COLO668 (cell line): ENCODE results near the gene TPO.
"Not testable (repeated sequence)": the region's sequence is repeated elsewhere in the genome, so short reads cannot be mapped to it uniquely, and the experiment has no call there.

Experiments used
- DNase-seq: peaks from one replicate; lab custom pipeline; 2025; ENCODE audit not compliant: unreplicated experiment; lab: John Stamatoyannopoulos, UW

The TPO gene

GRCh38 chr2:1581257-1581964 lies 168.1 kb downstream of the TPO start:
- DNase-seq, result not testable (repeated sequence)

- DNase-seq, result no peak
Observed at GRCh38 chr2:1581965-1582625, 168.8 kb downstream of the TPO start.

- DNase-seq, result no peak
Observed at GRCh38 chr2:1582891-1583341, 169.7 kb downstream of the TPO start.

- DNase-seq, result no peak
Observed at GRCh38 chr2:1584051-1584531, 170.8 kb downstream of the TPO start.

GRCh38 chr2:1584691-1585485 lies 171.6 kb downstream of the TPO start:
- DNase-seq, result no peak

- no peak for DNase-seq
Observed at GRCh38 chr2:1585635-1586034, 172.4 kb downstream of the TPO start.

- no peak for DNase-seq
Observed at GRCh38 chr2:1586251-1586922, 173.1 kb downstream of the TPO start.

- no peak for DNase-seq
Observed at GRCh38 chr2:1586923-1587840, 173.9 kb downstream of the TPO start.

GRCh38 chr2:1588051-1588977 lies 175.1 kb downstream of the TPO start:
- DNase-seq, result no peak

GRCh38 chr2:1588978-1589621 lies 175.8 kb downstream of the TPO start:
- DNase-seq, result no peak

GRCh38 chr2:1590596-1591460 lies 177.6 kb downstream of the TPO start:
- no peak for DNase-seq

- DNase-seq, result no peak
Observed at GRCh38 chr2:1591461-1591770, 178.2 kb downstream of the TPO start.
